H9 (cell line): ENCODE measurements around the gene DEAF1. TPM values are rescaled to one million over a fixed set of nuclear protein-coding genes. Genes with fewer than 3 reads are reported as not detected.

Experiments used
- DNase-seq: peaks from one replicate; pipeline ENCODE4 v3.0.0-alpha.2; 2017
- H2AFZ ChIP-seq: one replicate; pipeline ENCODE4 v1.6.1; 2013; ENCODE audit warnings: mild to moderate bottlenecking, low read length, control low read depth, moderate library complexity
- H2AK5ac ChIP-seq: 2 replicates; pipeline ENCODE4 v1.6.1; 2013; ENCODE audit warnings: low read length, control low read depth, mixed read lengths; ENCODE audit not compliant: insufficient read length
- H2BK120ac ChIP-seq: one replicate; pipeline ENCODE4 v1.6.1; 2013; ENCODE audit warnings: low read depth, mild to moderate bottlenecking, low read length, control low read depth, inconsistent platforms; ENCODE audit not compliant: poor library complexity, severe bottlenecking
- H2BK12ac ChIP-seq: 2 replicates; pipeline ENCODE4 v1.6.1; 2013; ENCODE audit warnings: low read length, control low read depth, mixed read lengths, low read depth; ENCODE audit not compliant: insufficient read length
- H2BK15ac ChIP-seq: 2 replicates; pipeline ENCODE4 v1.6.1; 2013; ENCODE audit warnings: low read depth, low read length, control low read depth
- H2BK20ac ChIP-seq: one replicate; pipeline ENCODE4 v1.6.1; 2013; ENCODE audit warnings: low read depth, mild to moderate bottlenecking, low read length, control low read depth, inconsistent platforms; ENCODE audit not compliant: poor library complexity, severe bottlenecking
- H2BK5ac ChIP-seq: 2 replicates; pipeline ENCODE4 v1.6.1; 2013; ENCODE audit warnings: low read length, control low read depth, mixed read lengths; ENCODE audit not compliant: insufficient read length
- H3K14ac ChIP-seq: 2 replicates; pipeline ENCODE4 v1.6.1; 2013; ENCODE audit warnings: low read length, control low read depth; ENCODE audit not compliant: insufficient read depth
- H3K18ac ChIP-seq: 2 replicates; pipeline ENCODE4 v1.6.1; 2013; ENCODE audit warnings: low read depth, mild to moderate bottlenecking, mixed read lengths, low read length, control low read depth; ENCODE audit not compliant: insufficient read length
- H3K23ac ChIP-seq: 2 replicates; pipeline ENCODE4 v1.6.1; 2013; ENCODE audit warnings: low read length, control low read depth, mixed read lengths, low read depth; ENCODE audit not compliant: insufficient read length
- H3K23me2 ChIP-seq: 2 replicates; pipeline ENCODE4 v1.6.1; 2013; ENCODE audit warnings: low read depth, mild to moderate bottlenecking, mixed read lengths, low read length, control low read depth; ENCODE audit not compliant: insufficient read length, poor library complexity, severe bottlenecking
- H3K27ac ChIP-seq: 2 replicates; pipeline ENCODE4 v1.5.1; 2013; ENCODE audit warnings: low read length, control low read depth, mixed read lengths, low read depth; ENCODE audit not compliant: insufficient read length
- H3K27me3 ChIP-seq: 2 replicates; pipeline ENCODE4 v1.6.1; 2013; ENCODE audit warnings: low read length, control low read depth, inconsistent platforms; ENCODE audit not compliant: insufficient read depth
- H3K4ac ChIP-seq: 2 replicates; pipeline ENCODE4 v1.6.1; 2013; ENCODE audit warnings: low read depth, mild to moderate bottlenecking, control low read depth, inconsistent platforms, low read length, moderate library complexity
- H3K4me1 ChIP-seq: 2 replicates; pipeline ENCODE4 v1.6.1; 2013; ENCODE audit warnings: low read length, control low read depth, inconsistent platforms; ENCODE audit not compliant: insufficient read depth
- H3K4me2 ChIP-seq: 2 replicates; pipeline ENCODE4 v1.6.1; 2013; ENCODE audit warnings: low read length, control low read depth, mixed read lengths; ENCODE audit not compliant: insufficient read length, insufficient read depth
- H3K56ac ChIP-seq: 2 replicates; pipeline ENCODE4 v1.6.1; 2013; ENCODE audit warnings: low read depth, mild to moderate bottlenecking, mixed read lengths, low read length, control low read depth; ENCODE audit not compliant: insufficient read length
- H3K79me1 ChIP-seq: 2 replicates; pipeline ENCODE4 v1.6.1; 2013; ENCODE audit warnings: low read depth, mild to moderate bottlenecking, moderate library complexity, low read length, control low read depth, inconsistent platforms; ENCODE audit not compliant: insufficient read depth, poor library complexity, severe bottlenecking
- H3K79me2 ChIP-seq: 2 replicates; pipeline ENCODE4 v1.6.1; 2013; ENCODE audit warnings: low read length, control low read depth, inconsistent platforms; ENCODE audit not compliant: insufficient read depth
- H3K9ac ChIP-seq: 2 replicates; pipeline ENCODE4 v1.6.1; 2013; ENCODE audit warnings: low read length, control low read depth, mixed read lengths; ENCODE audit not compliant: insufficient read length; ENCODE audit errors: extremely low read depth
- H3K9me3 ChIP-seq: one replicate; pipeline ENCODE4 v1.6.1; 2013; ENCODE audit warnings: low read depth, low read length, inconsistent platforms; ENCODE audit not compliant: control insufficient read depth
- H3T11ph ChIP-seq: one replicate; pipeline ENCODE4 v1.6.1; 2013; ENCODE audit warnings: mild to moderate bottlenecking, low read length, control low read depth, inconsistent platforms
- H4K20me1 ChIP-seq: one replicate; pipeline ENCODE4 v1.6.1; 2013; ENCODE audit not compliant: control insufficient read depth, insufficient read length, insufficient read depth
- H4K5ac ChIP-seq: 2 replicates; pipeline ENCODE4 v1.6.1; 2013; ENCODE audit warnings: low read depth, mild to moderate bottlenecking, mixed read lengths, low read length, control low read depth; ENCODE audit not compliant: insufficient read length
- H4K8ac ChIP-seq: replicated peaks from 2 replicates; pipeline ENCODE4 v1.6.1; 2013; ENCODE audit warnings: low read length, control low read depth, mixed read lengths, low read depth; ENCODE audit not compliant: insufficient read length
- H4K91ac ChIP-seq: 2 replicates; pipeline ENCODE4 v1.6.1; 2013; ENCODE audit warnings: low read depth, mild to moderate bottlenecking, moderate library complexity, mixed read lengths, low read length, control low read depth; ENCODE audit not compliant: insufficient read length
- H3K27ac Mint-ChIP-seq, 3 experiments: 2 replicates in 2 of 3; 3 replicates in 1 of 3; pipeline ENCODE4 v1.8.0; 2020 to 2021; ENCODE audit warnings: mixed read lengths in 3 of 3, mild to moderate bottlenecking in 1 of 3, moderate library complexity in 1 of 3
- H3K27me3 Mint-ChIP-seq: 2 replicates; pipeline ENCODE4 v1.8.0; 2021; ENCODE audit warnings: low read depth, mild to moderate bottlenecking, moderate library complexity, mixed read lengths
- H3K36me3 Mint-ChIP-seq, 3 experiments: 2 replicates in 2 of 3; 3 replicates in 1 of 3; pipeline ENCODE4 v1.8.0; 2020 to 2021; ENCODE audit warnings: low read depth in 3 of 3, mixed read lengths in 3 of 3; ENCODE audit not compliant: insufficient read depth in 1 of 3
- H3K4me1 Mint-ChIP-seq, 2 experiments: 2 replicates each; pipeline ENCODE4 v1.8.0; 2020; ENCODE audit warnings: mixed read lengths in 2 of 2
- H3K4me3 Mint-ChIP-seq, 2 experiments: 2 replicates in 1 of 2; 3 replicates in 1 of 2; pipeline ENCODE4 v1.8.0; 2020 to 2021; ENCODE audit warnings: mild to moderate bottlenecking in 2 of 2, mixed read lengths in 2 of 2, moderate library complexity in 1 of 2
- H3K9me3 Mint-ChIP-seq, 2 experiments: 2 replicates in 1 of 2; 3 replicates in 1 of 2; pipeline ENCODE4 v1.8.0; 2020; ENCODE audit warnings: mild to moderate bottlenecking in 2 of 2, mixed read lengths in 2 of 2, moderate library complexity in 1 of 2
- CTCF ChIP-seq: fragments of 200-600 bp; sonication (generic); conservative IDR thresholded peaks from 3 replicates; pipeline ENCODE4 v1.8.0; 2021; ENCODE audit warnings: antibody characterized with exemption, mild to moderate bottlenecking
- WGBS: extraction: QIAGEN DNeasy Blood & Tissue Kit; methylation state at CpG from one replicate; pipeline ENCODE4 v1.1.7; 2013; ENCODE audit warnings: missing lambda C conversion rate, low lambda C conversion rate, mixed read lengths; ENCODE audit not compliant: insufficient read length; ENCODE audit errors: extremely low coverage; 5-methylcytosine and 5-hydroxymethylcytosine counted together
- total RNA-seq: library from RNA; stranded (reverse); gene quantifications from 2 replicates; pipeline ENCODE4 v1.2.1, GENCODE V29; 2021

The DEAF1 gene
- total RNA-seq, 1 experiment from 2014 or later = 67.3 TPM

DNA sequence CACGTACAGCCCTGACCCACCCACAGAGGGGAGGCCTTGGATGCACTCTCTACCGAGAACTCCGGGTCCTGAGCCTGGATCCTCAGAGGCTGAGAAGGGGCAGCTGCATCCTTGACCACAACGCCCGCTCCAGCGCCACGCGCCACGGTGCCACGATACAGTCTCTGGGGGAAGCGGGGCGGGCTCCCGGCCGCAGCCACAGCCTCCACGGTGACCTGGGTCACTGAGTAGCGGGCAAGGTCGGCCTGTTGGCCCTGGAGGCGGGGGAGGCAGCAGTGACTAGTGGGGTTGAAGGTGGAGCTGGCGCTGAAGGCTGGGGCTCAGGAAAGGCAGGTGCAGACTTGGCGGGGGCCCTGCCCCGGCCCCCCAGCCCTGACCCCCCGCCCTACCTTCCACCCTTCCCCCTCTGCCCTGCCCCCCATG lies 75.4 kb downstream of the DEAF1 start:
- Histone ChIP-seq H3K14ac (no peak overlapping the region), H3K4ac (no peak overlapping the region), H2BK5ac (no peak overlapping the region), H2AK5ac (no peak overlapping the region), H3T11ph (no peak overlapping the region), H2BK15ac (no peak overlapping the region), H3K56ac (no peak overlapping the region), H2AFZ (no peak overlapping the region), H3K79me1 (no peaks in the 10 kb centered on the region), H4K20me1 (no peaks in the 10 kb centered on the region), H4K8ac (no peak overlapping the region), H3K27me3 (no peaks in the 10 kb centered on the region), H2BK12ac (no peak overlapping the region), H3K79me2 (no peaks in the 10 kb centered on the region), H2BK120ac (no peak overlapping the region), H4K91ac (no peak overlapping the region), H3K9me3 (no peaks in the 10 kb centered on the region), H3K9ac (no peak overlapping the region), H3K23ac (no peak overlapping the region), H3K4me1 (no peaks in the 10 kb centered on the region), H3K18ac (no peak overlapping the region), H3K27ac (no peak overlapping the region), H3K23me2 (peaks cover 4% of the 10 kb centered on the region), H3K4me2 (no peak overlapping the region), H2BK20ac (no peak overlapping the region), H4K5ac (no peak overlapping the region)
- peaks cover 4% of the 10 kb centered on the region for H3K27me3 Mint-ChIP-seq
- TF ChIP-seq CTCF = no peak
- WGBS = no CpG with 5 or more reads among the region's 22 CpGs
- no peak overlapping the region for H3K4me3 Mint-ChIP-seq
- DNase-seq = no peak
- H3K36me3 Mint-ChIP-seq = peaks cover 0 to 3% (median 0%) of the 10 kb centered on the region in 3 experiments; a peak in 2 of 7 replicates
- H3K27ac Mint-ChIP-seq = no peak overlapping the region
- H3K9me3 Mint-ChIP-seq = no peaks in the 10 kb centered on the region
- H3K4me1 Mint-ChIP-seq = peaks cover 2 to 4% of the 10 kb centered on the region in 2 experiments; a peak in 2 of 4 replicates
